Measurements from ENCODE around the gene GOLPH3. TPM values are rescaled to one million over a fixed set of nuclear protein-coding genes. Genes with fewer than 3 reads are reported as not detected.
"Not testable (repeated sequence)": the region's sequence is repeated elsewhere in the genome, so short reads cannot be mapped to it uniquely, and the experiment has no call there.

GOLPH3 gene
- total and polyA plus RNA-seq, 7 experiments from 2014 or later: 46.9 to 86.1 (median 60.8) TPM

DNA sequence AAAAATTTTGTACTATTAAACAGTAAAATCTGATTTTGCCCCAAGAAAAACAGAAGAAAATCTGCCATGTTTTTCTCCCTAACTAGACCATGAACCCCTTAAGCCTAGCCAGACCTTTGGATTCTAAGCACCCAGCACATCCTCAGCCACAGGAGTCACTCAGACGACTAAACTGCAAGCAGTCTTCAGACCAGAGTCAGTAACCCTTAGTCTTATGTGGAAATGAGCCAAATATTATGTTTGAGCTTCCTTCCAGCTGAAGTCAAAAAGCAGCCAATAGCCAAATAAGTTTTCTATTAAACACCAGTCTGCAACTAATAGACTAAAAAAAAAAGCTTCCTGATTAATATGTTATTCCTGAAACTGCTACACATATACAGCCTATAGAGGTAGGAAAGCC is 47.4 kb downstream of the GOLPH3 start:
- peaks cover 13 to 54% (median 32%) of the 10 kb centered on the region in 7 donors for H3K4me1 Mint-ChIP-seq
- H3K27me3 ChIP-seq (ENCODE audit: control insufficient read depth in 2 of 2, insufficient read depth in 2 of 2, low read length in 2 of 2): no peaks in the 10 kb centered on the region
- peak overlapping the region in 3 of 9 donors; percentile 12 to 47 (median 28) for H3K27ac Mint-ChIP-seq
- peaks cover 0 to 1% (median 0%) of the 10 kb centered on the region in 11 donors for H3K9me3 Mint-ChIP-seq
- no peaks in the 10 kb centered on the region for H3K27me3 Mint-ChIP-seq
- H3K9me3 ChIP-seq (ENCODE audit: control insufficient read depth in 2 of 3, low read length in 3 of 3): no peaks in the 10 kb centered on the region
- H3K36me3 Mint-ChIP-seq: peaks cover 5 to 59% (median 18%) of the 10 kb centered on the region in 5 donors
- CTCF ChIA-PET: interaction anchor here (0.6 kb wide), 1 partner anchor 18 kb away, joined by 3 read pairs; no protein-coding TSS in a partner anchor
- DNase-seq: no peak
- ATAC-seq: no peak
- intact Hi-C loops (cut with micrococcal nuclease): loop anchor here in 1 of 2 donors (10.0 kb wide), 1 partner anchor 48 kb away; the partner anchor contains the start of gene GOLPH3
- POLR2A ChIA-PET: no interaction called here
- no peak overlapping the region for H3K4me3 Mint-ChIP-seq
- no peak overlapping the region for H3K27ac ChIP-seq (ENCODE audit: low read depth, low read length)
- peaks cover 0 to 6% of the 10 kb centered on the region in 2 donors for H3K4me1 ChIP-seq (ENCODE audit: control insufficient read depth in 2 of 2, insufficient read depth in 2 of 2, low read length in 2 of 2)
- H3K36me3 ChIP-seq (ENCODE audit: control insufficient read depth in 2 of 3, insufficient read depth in 3 of 3, low read length in 3 of 3): peaks cover 9 to 27% (median 18%) of the 10 kb centered on the region in 3 experiments
- H3K4me3 ChIP-seq (ENCODE audit: low read length): no peak overlapping the region

- DNase-seq (no peak), ATAC-seq (no peak)
- Mint-ChIP-seq H3K27ac (peak overlapping the region in 4 of 9 donors; percentile 7 to 50 (median 26)), H3K36me3 (peaks cover 13 to 52% (median 27%) of the 10 kb centered on the region in 5 donors), H3K4me1 (peaks cover 14 to 31% (median 26%) of the 10 kb centered on the region in 7 donors), H3K9me3 (peaks cover 0 to 1% (median 0%) of the 10 kb centered on the region in 11 donors), H3K27me3 (no peaks in the 10 kb centered on the region), H3K4me3 (no peak overlapping the region)
- intact Hi-C loops (cut with micrococcal nuclease): loop anchor here (5.0 to 10.0 kb wide), 3 partner anchors 48 to 203 kb away; partner anchors contain the start of gene GOLPH3 (in 2 of the 2)
- POLR2A ChIA-PET: interaction anchor here (1.2 kb wide), 1 partner anchor 10 kb away, joined by 3 read pairs; no protein-coding TSS in a partner anchor
- CTCF ChIA-PET: no interaction called here
- no peaks in the 10 kb centered on the region for H3K27me3 ChIP-seq (ENCODE audit: control insufficient read depth in 2 of 2, insufficient read depth in 2 of 2, low read length in 2 of 2)
- H3K4me3 ChIP-seq (ENCODE audit: low read length): no peak overlapping the region
- H3K9me3 ChIP-seq (ENCODE audit: control insufficient read depth in 2 of 3, low read length in 3 of 3): no peaks in the 10 kb centered on the region
- H3K36me3 ChIP-seq (ENCODE audit: control insufficient read depth in 2 of 3, insufficient read depth in 3 of 3, low read length in 3 of 3): peaks cover 9 to 39% (median 18%) of the 10 kb centered on the region in 3 experiments
- peaks cover 0 to 6% of the 10 kb centered on the region in 2 donors for H3K4me1 ChIP-seq (ENCODE audit: control insufficient read depth in 2 of 2, insufficient read depth in 2 of 2, low read length in 2 of 2)
- no peak overlapping the region for H3K27ac ChIP-seq (ENCODE audit: low read depth, low read length)
Observed at GRCh38 chr5:32123889-32124676, 50.0 kb downstream of the GOLPH3 start.

- intact Hi-C loops (cut with micrococcal nuclease): loop anchor here (5.0 to 10.0 kb wide), 3 partner anchors 49 to 204 kb away; partner anchors contain the start of gene GOLPH3 (in 2 of the 2)
- CTCF ChIA-PET: no interaction called here
- Histone ChIP-seq H3K4me3 (ENCODE audit: low read length) (no peak overlapping the region), H3K36me3 (ENCODE audit: control insufficient read depth in 2 of 3, insufficient read depth in 3 of 3, low read length in 3 of 3) (peaks cover 9 to 39% (median 18%) of the 10 kb centered on the region in 3 experiments), H3K9me3 (ENCODE audit: control insufficient read depth in 2 of 3, low read length in 3 of 3) (no peaks in the 10 kb centered on the region), H3K27me3 (ENCODE audit: control insufficient read depth in 2 of 2, insufficient read depth in 2 of 2, low read length in 2 of 2) (no peaks in the 10 kb centered on the region), H3K27ac (ENCODE audit: low read depth, low read length) (no peak overlapping the region), H3K4me1 (ENCODE audit: control insufficient read depth in 2 of 2, insufficient read depth in 2 of 2, low read length in 2 of 2) (peaks cover 0 to 3% of the 10 kb centered on the region in 2 donors)
- Mint-ChIP-seq H3K4me1 (peaks cover 9 to 30% (median 20%) of the 10 kb centered on the region in 7 donors), H3K27ac (peak overlapping the region in 3 of 9 donors; percentile 6 to 50 (median 7)), H3K9me3 (no peaks in the 10 kb centered on the region), H3K27me3 (no peaks in the 10 kb centered on the region), H3K36me3 (peaks cover 13 to 46% (median 22%) of the 10 kb centered on the region in 5 donors), H3K4me3 (no peak overlapping the region)
- DNase-seq: no peak
- ATAC-seq: no peak
- POLR2A ChIA-PET: no interaction called here
Observed at GRCh38 chr5:32123058-32123805, 50.9 kb downstream of the GOLPH3 start.

GRCh38 chr5:32118922-32119321 is 55.2 kb downstream of the GOLPH3 start:
- intact Hi-C loops (cut with micrococcal nuclease); H3K4me1 ChIP-seq (ENCODE audit: control insufficient read depth in 2 of 2, insufficient read depth in 2 of 2, low read length in 2 of 2); H3K9me3 Mint-ChIP-seq; DNase-seq; H3K4me3 ChIP-seq (ENCODE audit: low read length); H3K27me3 ChIP-seq (ENCODE audit: control insufficient read depth in 2 of 2, insufficient read depth in 2 of 2, low read length in 2 of 2); H3K4me3 Mint-ChIP-seq; H3K27ac ChIP-seq (ENCODE audit: low read depth, low read length); ATAC-seq; H3K27me3 Mint-ChIP-seq; CTCF ChIA-PET; H3K9me3 ChIP-seq (ENCODE audit: control insufficient read depth in 2 of 3, low read length in 3 of 3); POLR2A ChIA-PET: not testable (repeated sequence)
- H3K36me3 Mint-ChIP-seq: peaks cover 9 to 34% (median 26%) of the 10 kb centered on the region in 5 donors
- H3K36me3 ChIP-seq (ENCODE audit: control insufficient read depth in 2 of 3, insufficient read depth in 3 of 3, low read length in 3 of 3): peaks cover 0 to 23% (median 7%) of the 10 kb centered on the region in 3 experiments
- peak overlapping the region in 2 of 9 donors; percentile 26 to 69 for H3K27ac Mint-ChIP-seq
- peaks cover 9 to 38% (median 22%) of the 10 kb centered on the region in 7 donors for H3K4me1 Mint-ChIP-seq

- peaks cover 9 to 26% (median 16%) of the 10 kb centered on the region in 7 donors for H3K4me1 Mint-ChIP-seq
- CTCF ChIA-PET: no interaction called here
- H3K4me1 ChIP-seq (ENCODE audit: control insufficient read depth in 2 of 2, insufficient read depth in 2 of 2, low read length in 2 of 2): no peaks in the 10 kb centered on the region
- peaks cover 11 to 34% (median 26%) of the 10 kb centered on the region in 5 donors for H3K36me3 Mint-ChIP-seq
- intact Hi-C loops (cut with micrococcal nuclease): no loop called here
- H3K9me3 ChIP-seq (ENCODE audit: control insufficient read depth in 2 of 3, low read length in 3 of 3): no peaks in the 10 kb centered on the region
- ATAC-seq (no peak), DNase-seq (no peak)
- no peak overlapping the region for H3K27ac ChIP-seq (ENCODE audit: low read depth, low read length)
- H3K4me3 Mint-ChIP-seq: no peak overlapping the region
- H3K4me3 ChIP-seq (ENCODE audit: low read length): no peak overlapping the region
- H3K27ac Mint-ChIP-seq: peak overlapping the region in 6 of 9 donors; percentile 7 to 65 (median 27)
- peaks cover 0 to 24% (median 4%) of the 10 kb centered on the region in 3 experiments for H3K36me3 ChIP-seq (ENCODE audit: control insufficient read depth in 2 of 3, insufficient read depth in 3 of 3, low read length in 3 of 3)
- no peaks in the 10 kb centered on the region for H3K27me3 Mint-ChIP-seq
- H3K9me3 Mint-ChIP-seq: no peaks in the 10 kb centered on the region
- no peaks in the 10 kb centered on the region for H3K27me3 ChIP-seq (ENCODE audit: control insufficient read depth in 2 of 2, insufficient read depth in 2 of 2, low read length in 2 of 2)
- POLR2A ChIA-PET: no interaction called here
Observed at GRCh38 chr5:32116574-32117313, 57.4 kb downstream of the GOLPH3 start.

DNA sequence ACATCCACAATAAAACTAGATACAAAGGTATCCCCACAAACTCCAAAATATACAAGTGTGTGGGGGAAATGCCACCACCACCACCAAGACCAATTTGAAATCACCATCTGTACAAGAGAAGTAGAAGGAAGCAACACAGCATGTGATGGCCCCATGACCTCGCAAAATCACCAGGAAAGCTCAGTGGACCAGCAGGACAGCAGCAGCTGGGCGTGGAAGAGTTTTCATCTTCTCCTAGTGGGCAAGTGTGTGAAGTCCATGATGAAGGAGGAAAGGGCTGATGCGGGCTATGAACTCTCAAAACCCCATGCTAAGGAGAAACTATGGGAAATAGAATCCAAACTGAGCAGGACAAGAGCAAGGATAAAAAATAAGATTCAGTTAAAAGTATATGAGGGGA is 58.1 kb downstream of the GOLPH3 start:
- Mint-ChIP-seq H3K27ac (peak overlapping the region in 7 of 9 donors; percentile 7 to 79 (median 35)), H3K4me1 (peaks cover 9 to 26% (median 16%) of the 10 kb centered on the region in 7 donors), H3K9me3 (no peaks in the 10 kb centered on the region), H3K36me3 (peaks cover 9 to 35% (median 27%) of the 10 kb centered on the region in 5 donors), H3K27me3 (no peaks in the 10 kb centered on the region), H3K4me3 (no peak overlapping the region)
- Histone ChIP-seq H3K27me3 (ENCODE audit: control insufficient read depth in 2 of 2, insufficient read depth in 2 of 2, low read length in 2 of 2) (no peaks in the 10 kb centered on the region), H3K9me3 (ENCODE audit: control insufficient read depth in 2 of 3, low read length in 3 of 3) (no peaks in the 10 kb centered on the region), H3K27ac (ENCODE audit: low read depth, low read length) (no peak overlapping the region), H3K4me3 (ENCODE audit: low read length) (no peak overlapping the region), H3K4me1 (ENCODE audit: control insufficient read depth in 2 of 2, insufficient read depth in 2 of 2, low read length in 2 of 2) (no peaks in the 10 kb centered on the region), H3K36me3 (ENCODE audit: control insufficient read depth in 2 of 3, insufficient read depth in 3 of 3, low read length in 3 of 3) (peaks cover 0 to 20% (median 4%) of the 10 kb centered on the region in 3 experiments)
- DNase-seq (no peak), ATAC-seq (no peak)
- intact Hi-C loops (cut with micrococcal nuclease): no loop called here
- ChIA-PET CTCF (no interaction called here), POLR2A (no interaction called here)

All from naive thymus-derived CD4-positive, alpha-beta T cell (primary cell).